Right lobe of liver (tissue), 4 donors: Measurements from ENCODE around the gene FGF14.

ENCODE experiments used
- CTCF ChIP-seq, 4 donors: fragments of 200-600 bp in 3 of 4; fragments of 450-650 bp in 1 of 4; IDR thresholded peaks; one replicate each; pipeline versions ENCODE4 v1.5.1 to v1.8.0; 2016 to 2022; ENCODE audit warnings: antibody characterized with exemption in 4 of 4, mild to moderate bottlenecking in 2 of 4
- POLR2A ChIP-seq: fragments of 450-650 bp; IDR thresholded peaks from one replicate; pipeline ENCODE4 v1.6.1; 2017; ENCODE audit warnings: antibody characterized with exemption, mild to moderate bottlenecking
- donor health status: DM: no; HTN: no; CAD: no.
- donor health status: DM: no; HTN: no; CAD: no.
- donor health status: DM: no; HTN: yes; CAD: no.

- TF ChIP-seq CTCF (IDR thresholded peaks at IDR 0.05) (no peak), POLR2A (no peak)
Observed at GRCh38 chr13:102090532-102090931, 311.3 kb downstream of the FGF14 start.
